Caki2 (cell line): ENCODE results near the gene SLC36A1. TPM values are rescaled to one million over a fixed set of nuclear protein-coding genes. Genes with fewer than 3 reads are reported as not detected.
"Not testable (repeated sequence)": the region's sequence is repeated elsewhere in the genome, so short reads cannot be mapped to it uniquely, and the experiment has no call there.

ENCODE experiments used
- DNase-seq: peaks from one replicate; pipeline ENCODE4 v3.0.0-alpha.2; 2015; ENCODE audit warnings: low read depth
- in situ Hi-C: cut with HindIII; loops from 2 replicates; pipeline ENCODE4 v1.10.0; 2016; ENCODE audit warnings: low sequenced_read_pairs, low pct_unique_long_range_greater_than_20kb, mixed read lengths
- total RNA-seq: library from RNA; depleted of rRNA; stranded (reverse); fragments of >200 nt; shearing (Covaris generic); gene quantifications from 2 replicates; pipeline ENCODE4 v1.2.3, GENCODE V29; 2014; ENCODE audit warnings: low replicate concordance

The SLC36A1 gene
- total RNA-seq, 1 experiment from 2014 or later = 7.9 TPM

DNA sequence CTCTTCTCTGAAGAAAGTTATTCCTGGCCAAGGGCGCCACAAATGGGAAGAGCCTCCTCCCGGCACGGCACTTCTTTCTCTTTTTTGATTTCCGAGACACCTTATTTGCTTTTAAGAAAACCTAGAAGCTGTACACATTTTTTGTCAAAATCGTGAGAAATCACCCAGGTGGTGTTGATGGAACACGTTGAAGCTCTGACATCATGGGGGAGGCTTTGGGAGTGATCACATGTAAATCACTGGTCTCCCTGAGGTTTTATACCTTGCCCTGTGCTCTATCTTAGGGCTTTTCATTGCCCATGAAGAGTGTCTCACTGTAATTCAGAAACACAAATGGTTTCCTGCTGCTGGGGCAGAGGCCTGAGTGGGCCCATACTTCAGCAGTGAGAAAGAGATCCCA lies 27.4 kb downstream of the SLC36A1 start:
- in situ Hi-C loops = no loop called here
- DNase-seq = no peak

- DNase-seq = no peak
- in situ Hi-C loops = no loop called here
These were observed 28.0 kb downstream of the SLC36A1 start for GRCh38 chr5:151475388-151475787.

- DNase-seq = no peak
- in situ Hi-C loops = no loop called here
These were observed 28.6 kb downstream of the SLC36A1 start for GRCh38 chr5:151476016-151476415.

DNA sequence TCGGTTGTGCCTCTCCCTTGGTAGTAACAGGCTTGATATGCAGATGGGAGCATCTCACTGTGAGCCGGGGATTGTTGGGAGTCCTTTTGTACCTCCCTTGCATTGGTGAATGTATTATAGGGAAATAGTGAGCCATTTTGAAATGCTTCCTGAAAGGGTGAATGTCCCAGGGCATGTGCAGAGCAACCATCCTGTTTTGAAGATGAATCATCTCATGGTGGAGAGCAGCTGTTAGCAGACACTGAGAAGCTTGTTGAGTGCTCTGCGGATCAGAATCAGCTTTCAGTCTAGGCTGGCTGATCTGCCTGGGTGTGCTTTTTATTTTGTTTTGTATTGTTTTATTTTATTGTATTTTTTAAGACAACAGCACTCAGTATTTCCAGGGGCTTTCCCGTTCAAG lies 29.7 kb downstream of the SLC36A1 start:
- no peak for DNase-seq
- in situ Hi-C loops = no loop called here

GRCh38 chr5:151480384-151481293 lies 33.2 kb downstream of the SLC36A1 start:
- no peak for DNase-seq
- in situ Hi-C loops = no loop called here

- in situ Hi-C loops = no loop called here
These were observed 35.8 kb downstream of the SLC36A1 start for GRCh38 chr5:151483176-151483575.

DNA sequence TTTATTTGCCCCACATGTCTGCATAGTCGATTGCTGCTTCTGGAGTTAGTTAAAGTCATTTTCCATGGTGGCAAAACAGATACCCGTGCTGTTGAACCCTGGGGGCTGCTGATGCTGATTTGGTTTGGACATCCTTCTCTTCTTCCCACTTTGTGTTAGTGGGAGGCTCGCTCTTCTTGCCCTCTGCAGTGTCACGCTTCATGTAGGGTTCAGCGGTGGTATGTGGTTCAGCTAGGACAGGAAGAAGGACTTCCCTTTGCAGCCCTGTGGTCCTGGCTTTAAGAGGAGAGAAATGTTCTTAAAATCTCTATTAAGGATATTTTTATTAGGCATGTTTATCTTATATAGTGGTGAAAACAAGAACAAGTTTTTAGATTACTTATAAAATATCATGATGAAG lies 36.2 kb downstream of the SLC36A1 start:
- no peak for DNase-seq
- in situ Hi-C loops = no loop called here

More at GRCh38 chr5:151483176-151483575, 35.8 kb downstream of the SLC36A1 start:
- no peak for DNase-seq

DNA sequence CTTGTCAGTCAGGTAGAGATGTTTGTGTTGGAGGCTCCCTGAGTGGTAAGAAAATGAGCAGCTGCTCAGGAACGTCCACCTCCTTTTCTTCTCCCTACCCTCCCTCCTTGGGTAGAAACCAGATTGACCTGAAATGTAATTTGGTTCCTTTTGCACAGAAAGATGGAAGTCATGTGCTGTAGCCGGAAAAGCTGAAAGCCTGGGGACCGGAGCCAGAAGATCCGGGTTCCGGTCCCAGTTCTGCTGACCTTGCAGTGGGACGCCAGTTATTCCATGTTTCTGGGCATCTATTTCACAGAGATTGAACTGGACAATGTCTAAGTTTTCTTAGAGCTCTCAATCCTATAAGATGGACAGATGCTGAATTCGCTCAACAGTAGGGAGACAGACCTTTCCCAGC lies 40.1 kb downstream of the SLC36A1 start:
- in situ Hi-C loops = no loop called here
- no peak for DNase-seq

GRCh38 chr5:151490627-151491026 lies 43.2 kb downstream of the SLC36A1 start:
- no peak for DNase-seq
- in situ Hi-C loops = no loop called here

GRCh38 chr5:151491062-151491461 lies 43.7 kb downstream of the SLC36A1 start:
- in situ Hi-C loops = no loop called here
- no peak for DNase-seq

DNA sequence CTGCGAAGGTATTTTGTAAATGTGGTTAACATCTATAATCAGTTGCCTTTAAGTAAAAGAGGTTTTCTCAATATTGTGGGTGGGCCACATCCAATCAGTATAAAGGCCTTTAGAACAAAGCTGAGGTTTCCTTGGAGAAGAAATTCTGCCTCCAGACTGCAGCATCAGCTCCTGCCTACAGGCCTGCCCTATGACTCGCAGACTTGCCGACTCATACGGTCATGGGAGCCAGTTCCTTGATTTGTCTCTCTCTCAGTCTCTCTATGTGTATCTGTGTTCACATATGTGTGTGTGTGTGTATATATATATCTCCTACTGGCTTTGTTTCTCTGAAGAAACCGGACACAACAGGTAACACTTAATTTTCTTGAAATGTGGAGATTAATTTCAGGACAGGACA lies 45.3 kb downstream of the SLC36A1 start:
- in situ Hi-C loops = no loop called here
- peak; percentile 31 for DNase-seq

- no peak for DNase-seq
- in situ Hi-C loops = no loop called here
These were observed 46.3 kb downstream of the SLC36A1 start for GRCh38 chr5:151493665-151494064.

DNA sequence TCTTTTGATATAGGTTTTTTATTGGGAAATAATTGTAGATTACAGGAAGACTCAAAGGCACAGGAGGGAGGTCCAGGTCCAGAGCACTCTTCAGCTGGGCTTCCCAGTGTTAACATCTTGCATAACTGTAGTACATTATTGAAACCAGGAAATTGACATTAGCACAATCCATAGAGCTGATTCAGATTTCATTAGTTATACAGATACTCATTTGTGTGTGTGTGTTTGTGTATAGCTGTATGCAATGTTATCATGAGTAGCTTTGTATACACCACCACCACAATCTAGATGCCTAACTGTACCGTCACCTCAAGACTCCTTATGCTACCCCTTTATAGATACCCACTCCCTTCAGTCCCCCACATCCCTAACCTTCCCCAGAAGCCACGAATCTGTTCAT lies 47.9 kb downstream of the SLC36A1 start:
- DNase-seq = no peak
- in situ Hi-C loops = no loop called here

DNA sequence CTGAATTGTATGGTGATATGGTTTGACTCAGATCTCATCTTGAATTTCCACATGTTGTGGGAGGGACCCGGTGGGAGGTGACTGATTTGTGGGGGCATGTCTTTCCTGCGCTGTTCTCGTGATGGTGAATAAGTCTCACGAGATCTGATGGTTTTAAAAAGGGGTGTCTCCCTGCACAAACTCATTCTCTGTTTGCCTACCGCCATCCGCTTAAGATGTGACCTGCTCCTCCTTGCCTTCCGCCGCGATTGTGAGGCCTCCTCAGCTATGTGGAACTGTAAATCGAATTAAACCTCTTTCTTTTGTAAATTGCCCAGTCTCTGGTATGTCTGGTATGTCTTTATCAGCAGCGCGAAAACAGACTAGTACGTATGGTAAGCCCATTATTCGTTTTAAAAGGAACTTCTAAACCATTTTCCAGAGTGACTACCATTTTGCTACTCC lies 48.7 kb downstream of the SLC36A1 start:
- no peak for DNase-seq
- in situ Hi-C loops = no loop called here

DNA sequence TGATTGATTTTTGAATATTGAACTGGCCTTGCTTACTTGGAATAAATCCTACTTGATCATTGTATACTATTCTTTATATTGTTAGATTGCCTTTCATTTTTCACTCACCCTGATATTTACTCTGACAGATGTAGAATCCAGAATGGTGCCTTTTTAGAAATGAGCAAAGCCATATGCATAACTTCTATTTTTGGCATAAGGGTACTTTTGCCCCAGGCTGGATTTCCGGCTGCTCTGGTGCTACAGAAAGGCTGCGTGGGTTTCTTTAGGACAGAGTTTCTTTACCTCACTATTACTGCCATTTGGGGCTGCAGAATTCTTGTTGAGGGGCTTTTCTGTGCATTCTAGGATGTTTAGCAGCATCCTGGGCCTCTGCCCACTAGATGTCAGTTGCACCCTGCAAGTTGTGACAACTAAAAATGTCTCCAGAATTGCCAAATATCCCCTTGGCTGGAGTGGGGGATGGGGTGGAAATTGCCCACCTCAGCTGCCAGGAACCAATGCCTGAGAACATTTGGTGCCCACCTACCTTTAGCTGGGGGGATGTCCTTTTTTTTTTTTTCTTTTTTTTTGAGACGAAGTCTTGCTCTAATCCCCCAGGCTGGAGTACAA lies 50.1 kb downstream of the SLC36A1 start:
- no peak for DNase-seq
- in situ Hi-C loops = no loop called here

DNA sequence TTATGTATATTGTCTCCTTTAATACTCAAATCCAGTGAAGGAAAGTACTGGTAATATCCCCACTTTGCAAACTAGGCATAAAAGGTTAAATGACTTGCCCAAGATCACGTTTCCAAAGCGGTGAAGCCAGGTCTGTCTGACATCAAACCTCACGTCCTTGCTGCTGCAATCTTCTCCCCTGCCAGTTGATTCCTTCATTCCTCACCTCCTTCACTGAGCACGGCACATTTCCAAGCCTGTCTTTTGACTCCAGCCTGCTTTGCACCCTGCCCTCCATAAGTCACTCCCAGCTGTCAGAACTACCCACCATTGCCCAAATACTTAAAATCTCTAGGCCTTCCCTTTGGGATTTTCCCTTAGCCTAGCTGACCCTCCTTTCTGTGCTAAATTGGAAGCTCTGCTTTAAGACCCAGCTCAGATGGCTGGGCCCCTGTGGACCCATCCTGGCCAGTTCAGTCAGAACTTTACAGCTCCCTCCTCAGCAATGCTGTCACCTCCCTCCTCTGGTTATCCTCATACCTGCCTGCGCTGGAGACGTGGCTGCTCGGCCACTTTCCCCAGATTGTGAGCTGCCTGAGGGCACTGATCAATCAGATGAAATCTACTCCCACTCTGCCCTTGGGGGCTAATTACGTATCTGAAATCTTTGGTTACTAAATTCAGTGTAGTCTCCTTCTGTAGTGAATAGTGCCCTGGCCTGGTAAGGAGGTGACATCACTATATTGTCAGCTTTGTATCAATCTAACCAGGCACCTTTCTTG lies 51.2 kb downstream of the SLC36A1 start:
- no peak for DNase-seq
- in situ Hi-C loops = no loop called here

- DNase-seq = no peak
- in situ Hi-C loops = no loop called here
These were observed 52.2 kb downstream of the SLC36A1 start for GRCh38 chr5:151499501-151500035.

GRCh38 chr5:151504006-151504405 lies 56.6 kb downstream of the SLC36A1 start:
- DNase-seq = no peak
- in situ Hi-C loops = no loop called here

- in situ Hi-C loops, DNase-seq: not testable (repeated sequence)
These were observed 60.9 kb downstream of the SLC36A1 start for GRCh38 chr5:151508308-151508707.
